ENCODE measurements around the gene TRABD2A.

The TRABD2A gene

DNA sequence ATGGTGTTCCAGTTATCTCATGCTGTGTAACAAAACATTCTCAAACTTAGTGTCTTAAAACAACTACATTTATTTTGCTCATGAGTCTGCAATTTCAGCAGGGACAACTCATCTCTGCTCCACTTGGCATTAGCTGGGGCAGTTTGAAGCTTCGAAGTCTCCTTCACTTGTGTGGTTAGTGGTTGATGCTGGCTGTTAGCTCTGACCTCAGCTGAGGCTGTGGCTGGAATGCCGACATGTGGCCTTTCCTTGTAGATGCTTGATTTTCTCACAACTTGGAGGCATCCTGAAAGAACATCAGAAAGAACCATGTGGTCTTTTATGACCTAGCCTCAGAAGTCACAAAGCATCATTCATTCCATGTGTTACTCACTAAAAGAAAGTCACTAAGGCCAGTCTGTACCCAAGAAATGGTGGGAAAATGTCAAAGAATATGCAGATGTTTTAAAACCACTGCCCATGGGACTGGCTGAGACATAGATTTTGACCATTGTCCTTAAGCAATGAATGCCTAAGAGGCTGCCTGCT, 20.8 kb upstream of the TRABD2A start:
- TF ChIP-seq, protein P1, sequence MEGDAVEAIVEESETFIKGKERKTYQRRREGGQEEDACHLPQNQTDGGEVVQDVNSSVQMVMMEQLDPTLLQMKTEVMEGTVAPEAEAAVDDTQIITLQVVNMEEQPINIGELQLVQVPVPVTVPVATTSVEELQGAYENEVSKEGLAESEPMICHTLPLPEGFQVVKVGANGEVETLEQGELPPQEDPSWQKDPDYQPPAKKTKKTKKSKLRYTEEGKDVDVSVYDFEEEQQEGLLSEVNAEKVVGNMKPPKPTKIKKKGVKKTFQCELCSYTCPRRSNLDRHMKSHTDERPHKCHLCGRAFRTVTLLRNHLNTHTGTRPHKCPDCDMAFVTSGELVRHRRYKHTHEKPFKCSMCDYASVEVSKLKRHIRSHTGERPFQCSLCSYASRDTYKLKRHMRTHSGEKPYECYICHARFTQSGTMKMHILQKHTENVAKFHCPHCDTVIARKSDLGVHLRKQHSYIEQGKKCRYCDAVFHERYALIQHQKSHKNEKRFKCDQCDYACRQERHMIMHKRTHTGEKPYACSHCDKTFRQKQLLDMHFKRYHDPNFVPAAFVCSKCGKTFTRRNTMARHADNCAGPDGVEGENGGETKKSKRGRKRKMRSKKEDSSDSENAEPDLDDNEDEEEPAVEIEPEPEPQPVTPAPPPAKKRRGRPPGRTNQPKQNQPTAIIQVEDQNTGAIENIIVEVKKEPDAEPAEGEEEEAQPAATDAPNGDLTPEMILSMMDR (IDR thresholded peaks at IDR 0.05) = no peak
- TF ChIP-seq ZFX (IDR thresholded peaks at IDR 0.05; ENCODE audit: borderline replicate concordance) = no peak
- H3K27ac ChIP-seq = no peak overlapping the region

DNA sequence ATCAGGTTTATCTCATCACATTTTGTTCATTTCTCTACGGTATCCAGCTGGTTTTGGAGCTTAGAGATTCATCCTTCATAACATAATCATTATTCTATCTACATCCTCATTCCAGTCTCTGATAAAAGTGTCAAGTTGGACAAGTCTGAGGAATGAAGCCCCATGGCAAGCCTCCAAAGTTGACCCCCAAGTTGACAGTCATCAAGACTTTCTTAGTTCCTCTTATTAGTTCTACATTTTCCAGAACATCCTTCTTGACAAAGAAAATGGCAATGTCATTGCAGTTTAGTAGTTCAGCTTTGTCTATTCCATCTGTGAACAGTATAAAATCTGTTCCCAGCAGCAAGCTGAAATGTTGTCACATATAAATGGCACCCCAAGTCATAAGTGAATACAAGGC, 20.1 kb upstream of the TRABD2A start:
- no peak overlapping the region for H3K27ac ChIP-seq
- no peak for TF ChIP-seq ZFX (IDR thresholded peaks at IDR 0.05; ENCODE audit: borderline replicate concordance)
- TF ChIP-seq, protein P1 (IDR thresholded peaks at IDR 0.05) = no peak

DNA sequence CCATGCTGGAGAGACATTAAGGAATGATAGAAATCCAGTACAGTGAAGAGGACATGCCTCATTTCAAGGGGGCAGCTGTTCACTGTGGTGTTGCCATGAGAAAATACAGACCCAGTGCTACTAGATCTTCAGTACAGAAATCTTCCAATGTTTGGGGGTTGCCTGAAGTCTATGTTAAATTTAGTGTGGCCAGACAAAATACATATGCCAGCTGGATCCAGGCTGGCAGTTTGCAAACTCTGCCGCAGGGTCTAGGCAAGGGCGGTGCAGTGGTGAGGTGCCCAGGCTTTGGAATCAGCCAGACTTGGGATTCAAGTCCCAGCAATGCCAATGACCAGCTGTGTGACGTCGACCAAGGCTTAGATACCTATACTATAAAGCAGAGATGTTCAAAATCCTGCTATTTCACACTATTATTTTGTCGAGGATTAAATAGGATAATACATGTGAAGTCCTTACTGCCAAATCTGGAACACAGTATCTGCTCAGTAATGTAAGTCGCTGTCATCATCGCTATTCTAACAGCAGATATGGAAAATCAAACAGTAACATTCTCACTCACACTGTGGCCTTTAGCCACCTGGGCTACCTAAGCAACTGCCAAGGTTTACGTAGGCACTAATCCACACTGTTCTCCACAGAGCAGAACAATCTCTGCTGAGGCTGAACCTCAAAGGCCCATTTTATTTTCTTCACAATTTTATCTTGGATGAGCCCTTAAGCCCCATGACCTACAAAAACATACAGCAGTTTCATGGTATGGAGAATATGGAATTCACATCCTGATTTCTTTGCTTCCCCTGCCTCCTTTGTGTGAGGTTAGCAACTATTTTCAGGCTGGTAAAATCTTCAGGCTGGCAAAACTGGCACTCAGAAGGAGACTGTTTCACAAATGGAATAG, 18.7 kb upstream of the TRABD2A start:
- TF ChIP-seq, protein P1 (IDR thresholded peaks at IDR 0.05) = no peak
- TF ChIP-seq ZFX (IDR thresholded peaks at IDR 0.05; ENCODE audit: borderline replicate concordance) = no peak
- no peak overlapping the region for H3K27ac ChIP-seq

DNA sequence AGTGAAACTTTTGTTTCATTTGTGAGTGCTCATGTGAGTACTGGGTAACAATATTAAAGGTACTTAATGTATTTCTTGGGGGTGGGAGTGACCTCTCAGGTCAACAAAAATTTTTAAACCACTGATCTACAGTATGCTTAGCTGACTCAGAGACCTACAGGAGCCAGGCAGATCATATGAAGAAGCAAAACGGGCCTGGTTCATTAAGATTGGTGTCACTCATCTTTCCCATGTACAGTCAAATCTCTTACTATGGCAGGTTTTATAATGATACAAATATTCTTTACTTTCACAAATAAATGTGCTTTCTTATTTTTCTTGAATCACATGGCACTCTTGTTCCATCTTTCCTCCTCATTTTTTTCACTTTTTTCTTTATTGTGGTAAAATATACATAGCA, 16.9 kb upstream of the TRABD2A start:
- no peak overlapping the region for H3K27ac ChIP-seq

DNA sequence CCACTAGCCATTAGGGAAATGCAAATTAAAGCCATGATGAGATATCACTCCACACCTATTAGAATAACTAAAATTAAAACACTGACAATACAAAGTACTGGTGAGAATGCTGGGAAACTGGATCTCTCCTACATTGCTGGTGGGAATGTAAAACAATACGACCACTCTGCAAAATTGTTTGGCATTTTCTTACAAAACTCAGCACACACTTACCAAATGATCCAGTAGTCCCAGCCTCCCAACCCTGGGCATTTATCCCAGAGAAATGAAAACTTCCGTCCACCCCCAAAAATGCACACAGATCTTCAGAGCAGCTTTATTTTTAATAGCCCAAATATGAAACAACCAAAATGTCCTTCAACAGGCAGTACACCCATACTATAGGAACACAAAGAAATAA, 15.7 kb upstream of the TRABD2A start:
- TF ChIP-seq, protein P1 (IDR thresholded peaks at IDR 0.05) = no peak
- no peak for TF ChIP-seq ZFX (IDR thresholded peaks at IDR 0.05; ENCODE audit: borderline replicate concordance)
- H3K27ac ChIP-seq = no peak overlapping the region

More for the DNA sequence above, 16.9 kb upstream of the TRABD2A start:
- TF ChIP-seq, protein P1 (IDR thresholded peaks at IDR 0.05) = no peak
- TF ChIP-seq ZFX (IDR thresholded peaks at IDR 0.05; ENCODE audit: borderline replicate concordance) = no peak

DNA sequence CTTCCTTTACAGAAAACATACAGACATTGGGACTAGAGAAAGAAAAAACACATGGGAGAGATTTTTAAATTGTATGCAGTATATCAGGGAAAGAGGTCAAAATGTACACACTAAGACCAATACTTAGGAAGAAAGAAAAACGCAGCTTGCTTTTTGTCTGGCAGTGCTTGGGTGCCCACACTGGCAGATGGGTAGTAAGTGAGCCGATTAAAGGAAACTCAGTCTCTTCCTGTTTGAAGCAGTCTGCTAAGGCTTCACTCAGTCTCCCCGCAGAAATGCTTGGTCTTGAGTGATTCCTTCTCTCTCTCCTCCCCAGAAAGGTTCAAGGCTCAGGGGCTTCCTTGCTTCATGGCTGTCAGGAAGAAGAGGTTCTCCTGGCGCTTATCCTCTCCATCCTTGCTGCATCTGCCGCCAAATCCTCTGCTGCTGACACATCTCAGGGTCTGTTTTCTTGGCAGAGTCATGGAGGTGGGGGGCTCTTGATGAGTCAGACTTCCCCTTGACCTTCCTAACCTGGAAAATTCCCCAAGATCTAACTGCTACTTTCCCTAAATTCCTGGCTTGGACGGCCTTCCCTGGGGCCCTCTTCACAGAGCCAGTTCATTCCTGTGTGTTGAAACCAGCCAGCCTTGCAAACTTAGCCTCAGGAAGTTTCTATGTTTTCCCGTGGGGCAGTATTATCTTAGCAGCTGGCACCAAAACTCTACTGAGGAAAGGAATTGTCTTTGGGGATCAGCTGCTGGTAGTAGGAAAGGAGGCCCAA, 14.1 kb upstream of the TRABD2A start:
- no peak for TF ChIP-seq ZFX (IDR thresholded peaks at IDR 0.05; ENCODE audit: borderline replicate concordance)
- TF ChIP-seq, protein P1 (IDR thresholded peaks at IDR 0.05) = no peak
- H3K27ac ChIP-seq = no peak overlapping the region

Data from 22Rv1 (cell line).